GM19328 (cell line): ENCODE results near the gene GIT2.

Experiments
- ATAC-seq: cut with Tn5 transposase; IDR thresholded peaks from one replicate; pipeline ENCODE4 v1.9.1; 2021; ENCODE audit warnings: mild to moderate bottlenecking, moderate library complexity; ENCODE audit not compliant: unreplicated experiment

The GIT2 gene

DNA sequence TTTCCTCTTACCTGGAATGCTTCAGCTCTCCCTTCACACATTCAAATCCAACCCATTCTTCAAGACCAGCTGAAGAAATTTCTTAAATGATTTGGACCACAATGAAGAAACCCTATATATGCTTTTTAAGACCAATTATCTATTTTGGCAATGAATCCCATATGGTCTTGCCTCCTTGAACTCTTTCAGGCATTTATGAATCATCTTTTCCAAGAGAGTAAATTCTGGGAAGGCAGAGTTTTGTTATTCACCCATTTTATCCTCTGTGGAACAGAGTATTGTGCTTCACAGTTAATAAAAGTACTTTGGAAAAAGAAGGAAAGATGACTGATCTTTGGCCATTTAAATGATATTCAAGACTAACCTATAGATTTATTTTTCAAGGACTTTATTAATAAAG, 14.0 kb downstream of the GIT2 start:
- ATAC-seq, result no peak

DNA sequence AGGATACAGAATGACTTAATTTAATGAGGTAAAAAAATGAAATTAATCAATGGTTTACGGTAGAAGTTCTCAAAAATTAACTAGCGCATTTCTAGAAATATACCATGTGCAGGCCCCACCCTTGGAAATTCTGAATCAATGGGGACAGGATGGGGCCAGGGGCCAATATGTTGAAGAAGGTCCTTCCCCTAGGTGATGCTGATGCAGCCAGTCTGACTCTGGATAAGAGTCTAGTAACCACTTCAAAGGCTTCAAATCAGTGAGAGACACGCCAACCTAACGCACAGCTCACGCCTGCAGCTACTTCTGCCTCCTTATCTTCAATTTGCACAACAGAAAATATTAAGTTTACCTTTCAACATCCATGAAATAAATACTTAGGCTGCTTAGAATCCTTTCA, 14.9 kb downstream of the GIT2 start:
- no peak for ATAC-seq

DNA sequence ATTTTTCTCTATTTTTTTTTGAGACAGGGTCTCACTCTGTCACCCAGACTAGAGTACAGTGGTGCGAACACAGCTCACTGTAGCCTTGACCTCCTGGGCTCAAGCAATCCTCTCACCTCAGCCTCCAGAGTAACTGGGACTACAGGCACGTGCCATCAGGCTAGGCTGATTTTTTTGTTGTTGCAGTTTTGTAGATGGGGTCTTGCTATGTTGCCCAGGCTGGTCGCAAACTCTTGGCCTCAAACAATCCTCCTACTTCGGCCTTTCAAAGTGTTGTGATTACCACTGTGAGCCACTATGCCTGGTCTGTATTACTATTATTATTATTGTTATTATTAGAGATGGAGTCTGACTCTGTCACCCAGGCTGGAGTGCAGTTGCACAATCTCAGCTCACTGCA, 23.3 kb downstream of the GIT2 start:
- no peak for ATAC-seq

DNA sequence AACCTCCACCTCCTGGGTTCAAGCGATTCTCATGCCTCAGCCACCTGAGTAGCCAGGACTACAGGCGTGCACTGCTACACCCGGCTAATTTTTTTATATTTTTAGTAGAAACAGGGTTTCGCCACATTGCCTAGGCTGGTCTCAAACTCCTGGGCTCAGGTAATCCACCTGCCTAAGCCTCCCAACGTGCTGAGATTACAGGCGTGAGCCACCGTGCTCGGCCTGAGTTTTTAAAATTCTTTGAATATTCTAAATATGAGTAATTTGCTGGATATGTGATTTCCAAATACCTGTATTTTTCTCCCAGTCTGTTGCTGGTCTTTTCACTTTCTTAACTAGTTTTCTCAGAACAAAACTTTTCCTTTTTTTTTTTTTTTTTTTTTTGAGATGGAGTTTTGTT, 27.4 kb downstream of the GIT2 start:
- ATAC-seq, result no peak

DNA sequence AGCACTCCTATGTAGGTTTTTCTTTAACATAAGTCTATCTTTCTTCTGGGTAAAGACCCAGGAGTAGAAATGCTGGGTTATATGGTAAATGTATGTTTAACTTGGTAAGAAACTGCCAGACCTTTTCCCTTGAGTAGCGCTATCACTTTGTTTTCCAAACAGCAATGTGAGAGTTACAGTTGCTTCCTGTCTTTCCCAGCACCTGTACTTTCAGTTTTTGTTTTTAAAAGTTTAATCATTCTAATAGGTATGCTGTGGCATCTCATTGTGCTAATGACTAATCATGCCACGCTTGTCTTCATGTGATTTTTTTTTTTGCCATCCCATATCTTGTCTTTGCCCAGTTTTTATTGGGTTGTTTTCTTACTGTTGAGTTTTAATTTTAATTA, 28.1 kb downstream of the GIT2 start:
- ATAC-seq, result no peak

DNA sequence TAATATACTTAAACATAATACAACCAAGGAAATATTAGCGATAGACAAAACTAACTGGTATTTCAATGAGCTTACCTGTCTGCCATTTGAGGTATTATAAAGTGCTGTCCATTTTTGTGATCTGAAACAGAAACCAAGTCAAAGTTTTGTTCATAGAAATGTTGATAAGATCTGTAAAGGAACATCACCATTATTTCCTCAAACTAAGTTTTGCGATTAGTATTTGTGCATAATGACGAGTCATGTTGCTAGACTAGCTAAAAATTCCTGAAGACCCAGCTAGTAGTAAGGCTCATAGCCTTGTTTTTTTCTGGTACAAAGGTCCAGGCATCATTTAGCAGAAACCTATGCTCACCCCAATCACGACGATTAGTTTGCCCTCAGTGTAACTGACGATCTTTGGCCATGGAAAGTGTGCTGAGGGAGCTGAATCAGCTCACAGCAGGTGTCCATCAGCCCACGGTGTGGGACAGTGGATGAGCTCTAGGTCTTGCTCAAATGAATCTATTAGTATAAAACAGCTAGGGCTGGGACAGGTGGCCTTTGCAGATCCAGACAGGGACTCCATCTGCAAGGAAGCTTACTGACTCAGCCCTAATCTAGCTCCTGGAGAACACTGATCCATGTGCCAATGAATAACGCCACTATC, 28.7 kb downstream of the GIT2 start:
- no peak for ATAC-seq

DNA sequence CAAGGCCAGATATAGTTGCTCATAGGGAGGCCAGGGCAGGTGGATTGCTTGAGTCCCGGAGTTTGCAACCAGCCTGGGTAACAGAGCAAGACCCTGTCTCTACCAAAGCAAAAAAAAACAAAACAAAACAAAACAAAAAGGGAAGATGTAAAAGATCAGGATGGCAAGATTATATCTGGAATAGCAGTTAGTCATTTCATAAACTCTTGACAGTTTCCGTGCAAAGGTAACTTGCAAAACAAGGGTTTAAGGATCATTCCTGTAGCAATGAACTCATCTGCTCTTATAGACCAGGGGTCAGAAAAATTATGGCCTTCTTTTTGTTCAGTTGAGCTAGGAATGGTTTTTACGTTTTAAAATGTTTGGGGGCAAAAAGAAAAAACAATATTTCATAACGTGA, 29.6 kb downstream of the GIT2 start:
- ATAC-seq, result no peak

DNA sequence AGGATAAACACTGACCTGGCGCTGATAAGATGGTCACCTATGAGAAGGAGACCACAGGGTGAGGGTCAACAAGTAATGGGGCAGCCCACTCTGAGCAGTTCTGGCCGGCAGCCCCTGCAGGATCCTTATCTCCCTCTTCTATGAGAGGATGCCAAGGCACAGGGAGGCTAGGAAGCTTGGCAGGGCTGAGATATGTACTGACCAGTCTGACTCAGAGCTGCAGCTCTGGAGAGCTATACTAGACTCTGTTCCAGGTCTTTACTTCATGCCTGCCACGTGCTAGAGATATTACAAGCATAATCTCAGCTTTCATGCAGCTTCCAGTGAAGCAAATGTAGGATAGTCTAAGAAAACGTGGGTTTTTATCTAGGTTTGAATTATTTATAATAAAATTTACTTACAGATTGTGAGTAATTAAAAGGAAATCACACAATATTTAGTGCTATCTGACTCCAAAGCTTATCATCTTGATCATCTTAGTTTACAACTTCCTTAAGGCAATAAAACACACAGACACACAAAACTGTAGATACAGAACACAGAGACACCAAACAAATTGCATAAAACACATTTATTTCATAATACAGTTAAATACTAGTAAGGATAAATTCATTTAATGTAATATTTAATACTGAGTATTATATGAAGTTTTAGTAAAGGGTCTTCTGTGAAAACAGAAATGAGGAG, 32.3 kb downstream of the GIT2 start:
- no peak for ATAC-seq

DNA sequence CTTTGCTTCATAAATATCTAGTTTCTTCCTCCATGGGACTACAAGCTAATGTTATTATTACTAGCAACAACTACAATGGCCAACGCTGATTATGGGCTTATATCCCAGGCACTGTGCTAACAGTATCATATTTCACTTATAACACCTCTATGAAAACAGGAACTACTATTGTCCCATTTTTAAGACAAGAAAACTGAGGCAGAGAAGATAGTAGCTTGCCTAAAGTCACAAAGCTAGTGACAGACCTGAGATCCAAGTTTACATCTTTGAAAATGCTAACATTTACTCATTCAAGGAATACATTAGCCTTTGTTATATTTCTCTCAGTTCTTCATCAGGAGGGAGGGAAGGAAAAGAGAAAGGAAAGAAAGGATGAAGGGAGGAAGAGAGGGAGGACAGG, 32.8 kb downstream of the GIT2 start:
- ATAC-seq, result no peak

DNA sequence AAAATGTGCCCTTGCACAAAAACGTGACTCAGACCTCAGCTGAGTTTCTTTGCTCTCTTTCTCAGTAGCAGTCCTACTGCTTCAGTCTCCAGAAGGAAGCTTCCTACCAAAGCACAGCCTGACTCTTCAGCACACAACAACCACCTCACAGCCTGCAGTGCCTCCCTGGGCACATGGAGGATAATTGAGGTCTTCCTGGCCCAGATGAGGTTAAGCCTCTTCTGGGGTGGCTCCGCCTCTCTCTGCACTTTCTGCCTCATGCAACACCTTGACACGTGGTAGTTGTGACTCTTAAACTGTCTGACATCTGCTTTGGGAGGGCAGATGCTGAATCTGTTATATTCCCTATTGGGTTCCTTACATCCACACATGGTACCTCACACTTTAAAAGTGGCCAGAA, 33.8 kb downstream of the GIT2 start:
- ATAC-seq, result no peak

DNA sequence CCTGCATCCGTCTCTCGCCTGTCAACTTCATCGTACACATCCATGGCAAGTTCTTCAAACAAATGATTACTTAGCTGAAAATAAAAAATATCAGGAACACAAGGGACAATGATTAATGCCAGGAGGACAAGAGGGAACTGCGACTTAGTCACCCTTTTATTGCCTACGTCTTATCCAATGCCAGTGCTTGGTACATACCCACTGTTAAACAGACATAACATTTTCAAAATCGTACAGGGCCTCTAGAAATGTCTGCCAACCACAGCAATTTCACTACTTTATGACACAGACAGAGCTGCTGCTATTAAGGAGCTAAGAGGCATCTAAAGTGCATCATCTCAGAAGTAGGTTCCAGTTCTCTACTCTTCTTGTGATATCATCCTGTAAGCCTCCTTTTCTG, 34.6 kb downstream of the GIT2 start:
- no peak for ATAC-seq

DNA sequence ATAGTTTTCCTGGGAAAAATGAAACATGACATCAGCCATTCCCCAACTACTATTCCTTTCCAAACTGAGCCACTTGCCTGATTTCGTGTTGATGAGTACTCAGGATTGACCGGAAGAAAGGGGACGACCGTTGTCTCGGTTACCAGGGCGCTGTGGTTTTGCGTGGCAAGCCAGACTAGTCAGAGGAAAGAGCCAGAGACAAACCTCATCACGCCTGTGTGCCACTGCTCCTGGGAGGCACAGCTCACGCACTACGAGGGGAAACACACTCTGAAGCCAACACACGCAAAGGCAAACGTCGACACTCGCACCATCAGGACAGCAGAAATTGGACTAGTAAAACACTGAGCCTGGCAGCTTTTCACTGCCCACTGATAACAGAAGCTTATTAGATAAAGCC, 35.0 kb downstream of the GIT2 start:
- ATAC-seq, result no peak

DNA sequence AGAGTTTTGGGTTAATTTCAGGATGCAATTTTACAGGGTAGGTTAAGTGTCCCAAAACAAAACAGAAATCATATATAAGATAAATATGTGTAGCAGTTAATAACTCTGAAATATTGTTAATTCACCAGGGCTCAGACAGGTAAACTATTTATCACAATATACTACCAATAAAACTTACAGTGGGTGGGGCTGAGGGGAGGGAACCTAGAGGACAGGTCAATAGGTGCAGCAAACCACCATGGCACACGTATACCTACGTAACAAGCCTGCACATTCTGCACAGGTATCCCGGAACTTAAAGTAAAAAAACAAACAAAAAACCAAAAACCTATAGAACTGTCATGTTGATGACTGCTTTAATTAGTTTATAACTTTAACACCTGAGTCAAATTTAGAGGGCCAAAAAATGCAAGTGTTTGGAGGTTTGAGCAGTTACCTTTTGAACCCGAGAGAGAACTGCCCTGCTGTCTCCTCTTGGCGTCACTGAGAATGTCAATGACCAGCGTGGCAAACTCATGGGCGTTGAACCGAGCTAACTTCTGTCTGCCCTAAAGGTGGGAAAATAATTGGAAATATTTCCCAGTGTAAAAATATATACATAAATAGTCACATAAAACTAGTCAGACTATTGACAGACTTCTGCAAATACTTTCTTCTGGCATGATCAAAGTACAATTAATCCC, 36.6 kb downstream of the GIT2 start:
- ATAC-seq, result no peak

DNA sequence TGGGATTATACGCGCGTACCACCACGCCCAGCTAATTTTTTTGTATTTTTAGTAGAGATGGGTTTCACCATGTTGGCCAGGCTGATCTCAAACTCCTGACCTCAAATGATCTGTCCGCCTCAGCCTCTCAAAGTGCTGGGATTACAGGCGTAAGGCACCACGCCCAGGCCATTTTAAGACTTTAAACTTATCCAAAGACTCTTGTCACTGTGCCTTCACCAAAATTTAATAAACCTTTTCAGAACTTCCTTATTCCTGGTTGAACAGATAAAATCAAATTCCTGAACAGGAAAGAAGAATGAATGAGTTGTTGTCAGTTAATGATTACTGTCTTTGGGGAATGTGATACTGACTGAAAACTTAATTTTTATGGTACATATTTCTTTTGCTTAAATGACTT, 37.8 kb downstream of the GIT2 start:
- no peak for ATAC-seq

DNA sequence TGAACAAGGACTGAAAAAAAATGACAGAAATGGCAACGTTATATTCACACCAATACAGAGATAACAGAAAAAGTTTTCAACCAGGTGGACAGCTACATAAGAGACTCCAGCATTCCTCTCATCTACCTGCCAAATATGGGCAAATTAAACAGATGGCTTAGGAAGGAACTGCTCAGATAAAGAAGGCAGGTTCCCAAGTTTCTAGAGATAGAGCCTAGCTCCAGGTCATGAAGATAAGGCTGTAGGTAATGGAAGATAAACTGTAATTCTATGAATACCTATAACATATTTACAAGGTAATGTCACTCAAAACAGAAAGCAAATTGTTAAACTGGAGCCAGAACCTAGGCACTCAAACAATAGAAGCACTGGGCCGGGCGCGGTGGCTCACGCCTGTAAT, 42.5 kb downstream of the GIT2 start:
- ATAC-seq, result no peak

DNA sequence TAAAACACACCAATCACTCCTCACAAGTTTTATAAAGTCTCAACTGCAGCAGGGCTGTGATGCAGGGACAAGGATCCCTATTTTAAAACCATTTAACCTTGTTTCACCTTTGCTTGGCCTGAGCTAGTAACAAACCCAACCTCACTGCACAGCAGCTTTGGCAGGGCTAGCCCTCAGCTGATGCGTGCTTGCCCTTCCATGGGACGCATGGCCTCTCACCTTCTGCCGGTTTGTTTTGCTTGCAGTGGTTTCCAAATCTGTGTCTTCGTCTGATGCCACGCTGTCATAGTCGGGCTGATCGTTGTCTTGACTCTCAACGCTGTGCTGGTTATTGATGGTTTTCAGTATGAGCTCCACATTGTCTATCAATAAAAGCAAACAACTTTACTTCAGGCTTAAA, 43.3 kb downstream of the GIT2 start:
- ATAC-seq, result no peak

DNA sequence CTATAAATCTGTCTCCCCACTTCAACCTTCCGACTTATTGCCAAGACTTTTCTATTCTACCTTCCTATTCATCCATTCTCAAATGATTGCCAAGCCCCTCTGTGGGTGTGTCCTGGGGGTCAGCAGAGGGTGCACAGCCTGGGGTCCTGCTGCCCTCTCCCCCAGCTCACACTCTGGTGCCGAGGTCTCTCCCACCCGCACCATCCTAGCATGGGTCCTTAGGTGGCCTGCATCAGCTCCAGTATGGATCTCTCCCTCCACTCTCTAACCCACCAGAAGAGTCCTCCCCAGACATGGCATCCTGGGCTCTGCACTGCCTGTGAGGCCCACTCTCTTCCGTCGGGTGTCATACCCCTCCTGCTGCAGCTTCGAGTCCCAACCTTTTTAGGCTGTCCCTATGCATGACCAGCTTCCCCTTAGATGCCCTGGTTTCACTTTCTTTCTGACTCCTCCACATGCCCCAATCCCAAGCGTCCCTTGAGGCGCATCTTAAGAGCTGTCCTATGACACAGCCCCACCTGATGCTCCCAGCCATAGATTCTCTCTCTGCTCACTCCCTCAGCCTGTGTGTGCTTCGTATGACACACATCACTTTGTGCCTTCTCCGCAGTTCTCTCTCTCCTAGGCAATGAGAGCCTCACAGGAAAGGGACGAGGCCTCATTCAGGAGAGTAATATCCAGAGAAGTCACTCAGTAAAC, 43.9 kb downstream of the GIT2 start:
- ATAC-seq, result no peak

DNA sequence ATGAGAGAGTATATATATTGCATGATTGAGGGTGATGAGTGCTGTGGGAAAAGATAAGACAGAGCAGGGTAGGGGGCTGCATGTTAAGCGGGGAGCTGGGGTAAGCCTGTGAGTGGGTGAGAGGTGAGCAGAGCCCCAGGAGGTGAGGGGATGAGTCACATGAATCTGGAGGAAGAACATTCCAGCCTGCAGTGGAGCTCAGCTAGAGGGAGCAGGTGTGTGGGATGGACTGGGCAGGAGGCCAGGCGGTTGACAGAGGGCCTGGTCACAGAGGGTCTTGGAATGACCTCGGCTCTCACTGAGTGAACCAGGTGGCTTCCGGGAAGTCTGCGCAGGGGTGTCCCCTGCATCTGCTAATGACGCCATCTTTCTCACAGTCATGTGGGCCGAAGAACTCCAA, 44.4 kb downstream of the GIT2 start:
- no peak for ATAC-seq

DNA sequence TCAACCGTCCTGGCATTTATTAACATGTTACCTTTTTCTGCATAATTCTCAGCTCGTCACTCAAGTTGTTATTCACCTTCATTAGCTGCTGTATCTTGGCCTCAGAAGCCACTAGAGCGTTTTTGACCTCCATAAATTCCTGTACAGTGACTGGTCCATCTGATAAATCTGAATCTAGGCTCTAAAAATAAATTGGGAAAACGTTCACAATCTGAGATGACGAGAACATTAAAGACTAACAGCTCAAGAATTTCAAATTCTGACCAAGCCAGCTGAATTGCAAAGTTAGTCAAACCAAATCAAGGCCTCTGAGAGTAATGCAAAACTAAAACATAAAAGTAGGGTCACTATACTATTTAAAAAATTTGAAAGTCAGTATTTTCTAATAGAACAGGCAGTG, 45.0 kb downstream of the GIT2 start:
- ATAC-seq, result no peak

DNA sequence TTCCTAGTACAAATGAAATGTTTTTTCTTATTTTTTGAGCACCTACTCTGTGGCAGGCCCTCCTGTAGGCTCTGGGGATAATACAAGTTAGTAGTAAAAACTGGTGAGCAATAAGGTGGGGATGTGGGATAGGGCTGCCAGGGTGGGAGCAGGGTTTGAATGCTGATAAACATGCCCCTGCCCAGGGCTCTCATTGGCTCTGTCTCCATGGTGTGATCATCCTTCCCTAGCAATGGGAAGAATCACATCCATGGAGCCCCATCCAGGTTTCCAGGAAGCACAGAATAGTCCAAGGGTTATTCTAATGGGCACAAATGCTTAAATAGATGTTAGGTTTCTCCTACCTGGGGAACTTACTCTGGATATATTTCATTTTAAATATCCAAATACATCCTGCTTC, 45.5 kb downstream of the GIT2 start:
- ATAC-seq, result no peak

DNA sequence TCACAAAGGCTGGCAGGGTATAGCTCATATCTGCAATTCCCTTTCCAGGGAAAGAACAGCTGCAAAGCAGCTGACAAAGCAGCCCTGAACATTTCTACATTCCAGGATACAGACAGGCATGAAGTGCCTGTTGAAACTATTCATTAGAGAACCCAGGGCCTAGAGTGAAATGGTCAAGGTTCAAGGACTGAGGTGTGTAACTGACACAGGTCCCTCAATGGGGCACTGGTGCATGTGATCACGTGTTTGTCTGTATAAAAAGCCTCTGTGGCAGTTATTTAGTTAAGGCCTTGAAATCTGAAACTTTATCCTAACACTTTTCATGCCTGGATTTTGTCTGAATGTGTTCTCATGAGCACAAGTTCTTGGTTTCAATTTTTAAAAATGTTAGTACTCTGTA, 47.1 kb downstream of the GIT2 start:
- no peak for ATAC-seq

DNA sequence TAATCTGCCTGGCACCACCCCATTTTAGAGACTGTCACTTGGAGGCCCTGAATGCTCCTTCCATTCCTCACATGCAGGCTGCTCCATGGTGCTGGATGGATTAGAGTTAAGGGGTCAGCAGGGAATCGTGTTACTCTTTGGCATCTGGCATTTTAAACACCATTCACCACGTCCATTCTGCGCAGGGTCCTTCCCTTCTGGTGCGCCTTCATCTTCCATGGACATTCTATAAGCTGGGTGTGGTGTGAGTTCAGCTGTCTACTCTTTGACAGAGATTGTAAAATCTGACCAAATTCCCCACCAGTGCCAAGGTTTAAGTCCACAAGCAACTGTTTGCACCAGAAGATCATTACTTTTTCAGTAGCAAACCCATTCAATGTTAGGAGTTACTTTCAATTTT, 47.8 kb downstream of the GIT2 start:
- no peak for ATAC-seq
